H9 (cell line): Measurements from ENCODE around the gene KPTN. TPM values are rescaled to one million over a fixed set of nuclear protein-coding genes. Genes with fewer than 3 reads are reported as not detected.

Experiments used
- DNase-seq: peaks from one replicate; pipeline ENCODE4 v3.0.0-alpha.2; 2017
- H2AFZ ChIP-seq: one replicate; pipeline ENCODE4 v1.6.1; 2013; ENCODE audit warnings: mild to moderate bottlenecking, low read length, control low read depth, moderate library complexity
- H2AK5ac ChIP-seq: 2 replicates; pipeline ENCODE4 v1.6.1; 2013; ENCODE audit warnings: low read length, control low read depth, mixed read lengths; ENCODE audit not compliant: insufficient read length
- H2BK120ac ChIP-seq: one replicate; pipeline ENCODE4 v1.6.1; 2013; ENCODE audit warnings: low read depth, mild to moderate bottlenecking, low read length, control low read depth, inconsistent platforms; ENCODE audit not compliant: poor library complexity, severe bottlenecking
- H2BK12ac ChIP-seq: 2 replicates; pipeline ENCODE4 v1.6.1; 2013; ENCODE audit warnings: low read length, control low read depth, mixed read lengths, low read depth; ENCODE audit not compliant: insufficient read length
- H2BK15ac ChIP-seq: 2 replicates; pipeline ENCODE4 v1.6.1; 2013; ENCODE audit warnings: low read depth, low read length, control low read depth
- H2BK20ac ChIP-seq: one replicate; pipeline ENCODE4 v1.6.1; 2013; ENCODE audit warnings: low read depth, mild to moderate bottlenecking, low read length, control low read depth, inconsistent platforms; ENCODE audit not compliant: poor library complexity, severe bottlenecking
- H2BK5ac ChIP-seq: 2 replicates; pipeline ENCODE4 v1.6.1; 2013; ENCODE audit warnings: low read length, control low read depth, mixed read lengths; ENCODE audit not compliant: insufficient read length
- H3K14ac ChIP-seq: 2 replicates; pipeline ENCODE4 v1.6.1; 2013; ENCODE audit warnings: low read length, control low read depth; ENCODE audit not compliant: insufficient read depth
- H3K18ac ChIP-seq: 2 replicates; pipeline ENCODE4 v1.6.1; 2013; ENCODE audit warnings: low read depth, mild to moderate bottlenecking, mixed read lengths, low read length, control low read depth; ENCODE audit not compliant: insufficient read length
- H3K23ac ChIP-seq: 2 replicates; pipeline ENCODE4 v1.6.1; 2013; ENCODE audit warnings: low read length, control low read depth, mixed read lengths, low read depth; ENCODE audit not compliant: insufficient read length
- H3K23me2 ChIP-seq: 2 replicates; pipeline ENCODE4 v1.6.1; 2013; ENCODE audit warnings: low read depth, mild to moderate bottlenecking, mixed read lengths, low read length, control low read depth; ENCODE audit not compliant: insufficient read length, poor library complexity, severe bottlenecking
- H3K27ac ChIP-seq: 2 replicates; pipeline ENCODE4 v1.5.1; 2013; ENCODE audit warnings: low read length, control low read depth, mixed read lengths, low read depth; ENCODE audit not compliant: insufficient read length
- H3K27me3 ChIP-seq: 2 replicates; pipeline ENCODE4 v1.6.1; 2013; ENCODE audit warnings: low read length, control low read depth, inconsistent platforms; ENCODE audit not compliant: insufficient read depth
- H3K4ac ChIP-seq: 2 replicates; pipeline ENCODE4 v1.6.1; 2013; ENCODE audit warnings: low read depth, mild to moderate bottlenecking, control low read depth, inconsistent platforms, low read length, moderate library complexity
- H3K4me1 ChIP-seq: 2 replicates; pipeline ENCODE4 v1.6.1; 2013; ENCODE audit warnings: low read length, control low read depth, inconsistent platforms; ENCODE audit not compliant: insufficient read depth
- H3K4me2 ChIP-seq: 2 replicates; pipeline ENCODE4 v1.6.1; 2013; ENCODE audit warnings: low read length, control low read depth, mixed read lengths; ENCODE audit not compliant: insufficient read length, insufficient read depth
- H3K56ac ChIP-seq: 2 replicates; pipeline ENCODE4 v1.6.1; 2013; ENCODE audit warnings: low read depth, mild to moderate bottlenecking, mixed read lengths, low read length, control low read depth; ENCODE audit not compliant: insufficient read length
- H3K79me1 ChIP-seq: 2 replicates; pipeline ENCODE4 v1.6.1; 2013; ENCODE audit warnings: low read depth, mild to moderate bottlenecking, moderate library complexity, low read length, control low read depth, inconsistent platforms; ENCODE audit not compliant: insufficient read depth, poor library complexity, severe bottlenecking
- H3K79me2 ChIP-seq: 2 replicates; pipeline ENCODE4 v1.6.1; 2013; ENCODE audit warnings: low read length, control low read depth, inconsistent platforms; ENCODE audit not compliant: insufficient read depth
- H3K9ac ChIP-seq: 2 replicates; pipeline ENCODE4 v1.6.1; 2013; ENCODE audit warnings: low read length, control low read depth, mixed read lengths; ENCODE audit not compliant: insufficient read length; ENCODE audit errors: extremely low read depth
- H3K9me3 ChIP-seq: one replicate; pipeline ENCODE4 v1.6.1; 2013; ENCODE audit warnings: low read depth, low read length, inconsistent platforms; ENCODE audit not compliant: control insufficient read depth
- H3T11ph ChIP-seq: one replicate; pipeline ENCODE4 v1.6.1; 2013; ENCODE audit warnings: mild to moderate bottlenecking, low read length, control low read depth, inconsistent platforms
- H4K20me1 ChIP-seq: one replicate; pipeline ENCODE4 v1.6.1; 2013; ENCODE audit not compliant: control insufficient read depth, insufficient read length, insufficient read depth
- H4K5ac ChIP-seq: 2 replicates; pipeline ENCODE4 v1.6.1; 2013; ENCODE audit warnings: low read depth, mild to moderate bottlenecking, mixed read lengths, low read length, control low read depth; ENCODE audit not compliant: insufficient read length
- H4K8ac ChIP-seq: replicated peaks from 2 replicates; pipeline ENCODE4 v1.6.1; 2013; ENCODE audit warnings: low read length, control low read depth, mixed read lengths, low read depth; ENCODE audit not compliant: insufficient read length
- H4K91ac ChIP-seq: 2 replicates; pipeline ENCODE4 v1.6.1; 2013; ENCODE audit warnings: low read depth, mild to moderate bottlenecking, moderate library complexity, mixed read lengths, low read length, control low read depth; ENCODE audit not compliant: insufficient read length
- H3K27ac Mint-ChIP-seq, 3 experiments: 2 replicates in 2 of 3; 3 replicates in 1 of 3; pipeline ENCODE4 v1.8.0; 2020 to 2021; ENCODE audit warnings: mixed read lengths in 3 of 3, mild to moderate bottlenecking in 1 of 3, moderate library complexity in 1 of 3
- H3K27me3 Mint-ChIP-seq: 2 replicates; pipeline ENCODE4 v1.8.0; 2021; ENCODE audit warnings: low read depth, mild to moderate bottlenecking, moderate library complexity, mixed read lengths
- H3K36me3 Mint-ChIP-seq, 3 experiments: 2 replicates in 2 of 3; 3 replicates in 1 of 3; pipeline ENCODE4 v1.8.0; 2020 to 2021; ENCODE audit warnings: low read depth in 3 of 3, mixed read lengths in 3 of 3; ENCODE audit not compliant: insufficient read depth in 1 of 3
- H3K4me1 Mint-ChIP-seq, 2 experiments: 2 replicates each; pipeline ENCODE4 v1.8.0; 2020; ENCODE audit warnings: mixed read lengths in 2 of 2
- H3K4me3 Mint-ChIP-seq, 2 experiments: 2 replicates in 1 of 2; 3 replicates in 1 of 2; pipeline ENCODE4 v1.8.0; 2020 to 2021; ENCODE audit warnings: mild to moderate bottlenecking in 2 of 2, mixed read lengths in 2 of 2, moderate library complexity in 1 of 2
- H3K9me3 Mint-ChIP-seq, 2 experiments: 2 replicates in 1 of 2; 3 replicates in 1 of 2; pipeline ENCODE4 v1.8.0; 2020; ENCODE audit warnings: mild to moderate bottlenecking in 2 of 2, mixed read lengths in 2 of 2, moderate library complexity in 1 of 2
- WGBS: extraction: QIAGEN DNeasy Blood & Tissue Kit; methylation state at CpG from one replicate; pipeline ENCODE4 v1.1.7; 2013; ENCODE audit warnings: missing lambda C conversion rate, low lambda C conversion rate, mixed read lengths; ENCODE audit not compliant: insufficient read length; ENCODE audit errors: extremely low coverage; 5-methylcytosine and 5-hydroxymethylcytosine counted together
- total RNA-seq: library from RNA; stranded (reverse); gene quantifications from 2 replicates; pipeline ENCODE4 v1.2.1, GENCODE V29; 2021
- TF ChIP-seq, protein P1 (sequence below): fragments of 200-600 bp; sonication (generic); conservative IDR thresholded peaks from 3 replicates; pipeline ENCODE4 v1.8.0; 2021; ENCODE audit warnings: antibody characterized with exemption, mild to moderate bottlenecking

KPTN gene
- total RNA-seq, 1 experiment from 2014 or later = 35.4 TPM

DNA sequence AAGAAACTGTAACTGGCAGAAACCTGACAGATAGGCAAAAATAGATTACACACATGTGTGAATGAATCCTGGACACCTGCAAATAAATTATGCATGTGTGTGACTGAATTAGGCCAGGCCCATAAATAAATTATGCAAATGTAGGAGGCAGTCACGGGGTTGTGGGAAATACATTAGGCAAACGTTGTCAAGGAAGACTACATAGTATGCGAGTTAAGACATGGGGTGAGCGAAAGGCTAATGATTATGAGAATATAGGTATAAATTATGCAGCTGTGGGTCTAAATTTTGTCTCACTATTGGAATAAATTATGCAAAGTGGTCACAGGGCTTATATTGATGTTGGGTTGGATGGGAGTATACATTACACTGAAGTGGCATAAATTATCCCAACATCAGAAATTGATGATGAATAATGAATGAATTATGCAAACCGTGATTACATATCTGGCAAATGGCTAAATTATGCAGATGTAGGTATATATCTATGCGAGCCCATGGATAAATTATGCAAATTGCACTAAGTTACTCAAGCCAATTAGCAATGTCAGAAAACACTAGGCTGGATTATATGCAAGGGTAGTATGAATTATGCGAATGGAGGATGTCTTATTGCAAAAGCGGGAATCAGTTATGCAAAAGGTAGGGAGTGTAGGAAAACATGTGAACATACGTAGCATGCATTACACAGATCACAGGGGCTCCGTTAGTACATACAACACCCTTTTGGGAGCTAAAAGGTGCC is 19.2 kb downstream of the KPTN start:
- H3K23me2 ChIP-seq = peaks cover 3% of the 10 kb centered on the region
- H3K4me2 ChIP-seq = no peak overlapping the region
- no peak overlapping the region for H3K14ac ChIP-seq
- Mint-ChIP-seq H3K9me3 (no peaks in the 10 kb centered on the region), H3K27ac (peak overlapping the region in 2 of 3 experiments; percentile 28 to 59; a peak in 2 of 7 replicates), H3K27me3 (peaks cover 10% of the 10 kb centered on the region), H3K4me1 (peaks cover 20 to 31% of the 10 kb centered on the region in 2 experiments), H3K4me3 (no peak overlapping the region), H3K36me3 (peaks cover 0 to 1% (median 0%) of the 10 kb centered on the region in 3 experiments; a peak in 1 of 7 replicates)
- H4K5ac ChIP-seq = no peak overlapping the region
- H2BK20ac ChIP-seq = no peak overlapping the region
- no peak for DNase-seq
- peaks cover 7% of the 10 kb centered on the region; the same call in 1 of the 2 replicates for H3K4me1 ChIP-seq
- H3K23ac ChIP-seq = no peak overlapping the region
- H3K79me1 ChIP-seq = no peaks in the 10 kb centered on the region
- H2BK5ac ChIP-seq = no peak overlapping the region
- no peak overlapping the region for H2AK5ac ChIP-seq
- no peak overlapping the region for H4K8ac ChIP-seq
- H4K20me1 ChIP-seq = no peaks in the 10 kb centered on the region
- no peaks in the 10 kb centered on the region for H3K27me3 ChIP-seq
- H3K4ac ChIP-seq = no peak overlapping the region
- TF ChIP-seq, protein P1, sequence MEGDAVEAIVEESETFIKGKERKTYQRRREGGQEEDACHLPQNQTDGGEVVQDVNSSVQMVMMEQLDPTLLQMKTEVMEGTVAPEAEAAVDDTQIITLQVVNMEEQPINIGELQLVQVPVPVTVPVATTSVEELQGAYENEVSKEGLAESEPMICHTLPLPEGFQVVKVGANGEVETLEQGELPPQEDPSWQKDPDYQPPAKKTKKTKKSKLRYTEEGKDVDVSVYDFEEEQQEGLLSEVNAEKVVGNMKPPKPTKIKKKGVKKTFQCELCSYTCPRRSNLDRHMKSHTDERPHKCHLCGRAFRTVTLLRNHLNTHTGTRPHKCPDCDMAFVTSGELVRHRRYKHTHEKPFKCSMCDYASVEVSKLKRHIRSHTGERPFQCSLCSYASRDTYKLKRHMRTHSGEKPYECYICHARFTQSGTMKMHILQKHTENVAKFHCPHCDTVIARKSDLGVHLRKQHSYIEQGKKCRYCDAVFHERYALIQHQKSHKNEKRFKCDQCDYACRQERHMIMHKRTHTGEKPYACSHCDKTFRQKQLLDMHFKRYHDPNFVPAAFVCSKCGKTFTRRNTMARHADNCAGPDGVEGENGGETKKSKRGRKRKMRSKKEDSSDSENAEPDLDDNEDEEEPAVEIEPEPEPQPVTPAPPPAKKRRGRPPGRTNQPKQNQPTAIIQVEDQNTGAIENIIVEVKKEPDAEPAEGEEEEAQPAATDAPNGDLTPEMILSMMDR = no peak
- no peak overlapping the region for H3K56ac ChIP-seq
- H3K27ac ChIP-seq = no peak overlapping the region
- no peak overlapping the region for H2BK15ac ChIP-seq
- no peaks in the 10 kb centered on the region; the same call in 1 of the 2 replicates for H3K79me2 ChIP-seq
- no CpG with 5 or more reads among the region's 10 CpGs for WGBS
- no peak overlapping the region for H2BK120ac ChIP-seq
- no peak overlapping the region for H3K18ac ChIP-seq
- H4K91ac ChIP-seq = no peak overlapping the region
- no peak overlapping the region for H2BK12ac ChIP-seq
- H2AFZ ChIP-seq = no peak overlapping the region
- no peaks in the 10 kb centered on the region for H3K9me3 ChIP-seq
- no peak overlapping the region for H3T11ph ChIP-seq
- no peak overlapping the region for H3K9ac ChIP-seq
